PC-9 (cell line): ENCODE measurements around the gene NECAB3. TPM values are rescaled to one million over a fixed set of nuclear protein-coding genes. Genes with fewer than 3 reads are reported as not detected.

Experiments
- BruUV-seq: library from RNA; stranded (reverse); fragments of 400-500 nt; replicated peaks from 2 replicates; lab custom pipeline; 2021; lab: Mats Ljungman, UMichigan
- CTCF ChIA-PET: fragments of 300-600 bp; sonication (Branson Sonifier 250); formaldehyde crosslinking; loops from one replicate; lab custom pipeline; 2022; ENCODE audit warnings: antibody characterized with exemption; lab: Charles Lee
- POLR2A ChIA-PET: fragments of 300-600 bp; sonication (Branson Sonifier 250); formaldehyde crosslinking; loops from one replicate; lab custom pipeline; 2022; ENCODE audit warnings: antibody characterized with exemption; ENCODE audit not compliant: unreplicated experiment; lab: Charles Lee
- DNase-seq, 2 experiments: peaks; one replicate each; pipeline versions ENCODE4 v3.0.0 to v3.0.0-alpha.2; 2015 to 2022; ENCODE audit warnings: mixed read lengths in 1 of 2
- H2AFZ ChIP-seq: fragments of 200-600 bp; sonication (generic); 2 replicates; pipeline ENCODE4 v1.8.1; 2017; ENCODE audit warnings: antibody characterized with exemption
- H3F3A ChIP-seq: fragments of 200-600 bp; sonication (generic); 2 replicates; pipeline ENCODE4 v1.8.1; 2017; ENCODE audit warnings: antibody characterized with exemption, mild to moderate bottlenecking, low read depth; ENCODE audit not compliant: insufficient read depth
- H3K27ac ChIP-seq: fragments of 200-600 bp; sonication (generic); 2 replicates; pipeline ENCODE4 v1.6.1; 2016; ENCODE audit warnings: mixed run types
- H3K27me3 ChIP-seq: fragments of 200-600 bp; sonication (generic); 2 replicates; pipeline ENCODE4 v1.6.1; 2016; ENCODE audit warnings: low read depth, mixed run types; ENCODE audit not compliant: insufficient read depth
- H3K36me3 ChIP-seq: fragments of 200-600 bp; sonication (generic); 2 replicates; pipeline ENCODE4 v1.6.1; 2016; ENCODE audit warnings: low read depth, mixed run types
- H3K4me1 ChIP-seq: fragments of 200-600 bp; sonication (generic); replicated peaks from 2 replicates; pipeline ENCODE4 v1.6.1; 2016; ENCODE audit warnings: mixed run types; ENCODE audit not compliant: insufficient read depth
- H3K4me2 ChIP-seq: fragments of 200-600 bp; sonication (generic); 2 replicates; pipeline ENCODE4 v1.6.1; 2017; ENCODE audit warnings: mixed run types
- H3K4me3 ChIP-seq: fragments of 200-600 bp; sonication (generic); 2 replicates; pipeline ENCODE4 v1.6.1; 2016; ENCODE audit warnings: mixed run types
- H3K79me2 ChIP-seq: fragments of 200-600 bp; sonication (generic); 2 replicates; pipeline ENCODE4 v1.6.1; 2017; ENCODE audit warnings: low read depth, mixed run types
- H3K9me2 ChIP-seq: fragments of 200-600 bp; sonication (generic); 2 replicates; pipeline ENCODE4 v1.8.1; 2017; ENCODE audit warnings: mild to moderate bottlenecking; ENCODE audit not compliant: insufficient read depth
- H3K9me3 ChIP-seq: fragments of 200-600 bp; sonication (generic); 2 replicates; pipeline ENCODE4 v1.8.1; 2016; ENCODE audit warnings: low read depth; ENCODE audit not compliant: insufficient read depth
- H4K20me1 ChIP-seq: fragments of 200-600 bp; sonication (generic); 2 replicates; pipeline ENCODE4 v1.8.1; 2017; ENCODE audit not compliant: insufficient read depth
- EZH2 ChIP-seq: fragments of 200-600 bp; sonication (generic); IDR thresholded peaks from 2 replicates; pipeline ENCODE4 v1.8.0; 2017; ENCODE audit warnings: antibody characterized with exemption, low read depth
- intact Hi-C: fragments of 100-400 bp; cut with micrococcal nuclease; formaldehyde crosslinking; loops from one replicate; pipeline ENCODE4 v1.10.0; 2022; ENCODE audit not compliant: unreplicated experiment
- total RNA-seq: library from RNA; stranded (reverse); gene quantifications from 2 replicates; pipeline ENCODE4 v1.2.3, GENCODE V29; 2021
- TF ChIP-seq, protein P1 (sequence below): fragments of 200-600 bp; sonication (generic); conservative IDR thresholded peaks from 2 replicates; pipeline ENCODE4 v1.6.1; 2017; ENCODE audit warnings: mixed run types, antibody characterized with exemption, mild to moderate bottlenecking, moderate library complexity

NECAB3 gene
- total RNA-seq, 1 experiment from 2014 or later = 72.1 TPM

DNA sequence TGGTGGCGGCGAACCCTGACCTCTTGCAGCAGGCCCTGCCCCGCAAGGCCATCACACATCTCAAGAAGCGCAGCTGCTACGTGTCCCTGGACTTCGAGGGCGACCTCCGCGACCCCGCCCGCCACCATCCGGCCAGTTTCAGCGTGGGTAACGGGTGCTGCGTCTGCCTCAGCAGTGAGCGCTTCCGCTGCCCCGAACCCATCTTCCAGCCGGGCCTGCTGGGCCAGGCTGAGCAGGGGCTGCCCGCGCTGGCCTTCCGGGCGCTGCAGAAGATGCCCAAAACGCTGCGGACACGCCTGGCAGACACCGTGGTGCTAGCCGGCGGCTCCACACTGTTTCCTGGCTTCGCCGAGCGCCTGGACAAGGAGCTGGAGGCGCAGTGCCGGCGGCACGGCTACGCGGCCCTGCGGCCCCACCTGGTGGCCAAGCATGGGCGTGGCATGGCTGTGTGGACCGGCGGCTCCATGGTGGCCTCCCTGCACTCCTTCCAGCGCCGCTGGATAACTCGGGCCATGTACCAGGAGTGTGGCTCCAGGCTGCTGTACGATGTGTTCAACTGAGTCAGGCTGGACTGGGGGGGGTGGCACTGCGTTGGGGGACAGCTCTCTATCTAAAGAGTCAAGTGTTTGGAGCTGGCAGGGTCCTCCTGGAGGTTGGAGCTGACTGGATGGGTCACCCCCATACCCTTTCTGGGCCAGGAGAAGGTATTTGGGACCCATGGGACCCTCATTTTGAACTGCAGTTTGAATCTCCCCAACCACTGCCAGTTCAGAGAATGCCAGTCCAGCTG, 6.4 kb downstream of the NECAB3 start:
- ChIA-PET CTCF (interaction anchor here (0.6 to 1.0 kb wide), 4 partner anchors 37 to 405 kb away, joined by 3 to 9 read pairs (median 5); partner anchors contain the start of gene CBFA2T2), POLR2A (interaction anchor here (0.5 to 0.6 kb wide), 5 partner anchors 53 to 455 kb away, joined by 4 to 7 read pairs (median 5); no protein-coding TSS in a partner anchor)
- Histone ChIP-seq H3K4me3 (peak overlapping the region; percentile 62; the same call in 1 of the 2 replicates), H2AFZ (peak overlapping the region; percentile 78), H3K36me3 (0 out of 2 replicates have a peak, but pooled peaks cover 6% of the 10 kb centered on the region), H3K4me2 (peak overlapping the region; percentile 82), H3K27me3 (no peaks in the 10 kb centered on the region), H3K9me3 (no peaks in the 10 kb centered on the region), H4K20me1 (no peaks in the 10 kb centered on the region), H3K27ac (peak overlapping the region; percentile 14; the same call in 1 of the 2 replicates), H3F3A (peaks cover 50% of the 10 kb centered on the region), H3K9me2 (no peaks in the 10 kb centered on the region), H3K4me1 (peaks cover 40% of the 10 kb centered on the region; the same call in 1 of the 2 replicates), H3K79me2 (peaks cover 26% of the 10 kb centered on the region)
- no TSS peak for BruUV-seq
- DNase-seq = peak; percentile 66 to 88
- TF ChIP-seq, protein P1, sequence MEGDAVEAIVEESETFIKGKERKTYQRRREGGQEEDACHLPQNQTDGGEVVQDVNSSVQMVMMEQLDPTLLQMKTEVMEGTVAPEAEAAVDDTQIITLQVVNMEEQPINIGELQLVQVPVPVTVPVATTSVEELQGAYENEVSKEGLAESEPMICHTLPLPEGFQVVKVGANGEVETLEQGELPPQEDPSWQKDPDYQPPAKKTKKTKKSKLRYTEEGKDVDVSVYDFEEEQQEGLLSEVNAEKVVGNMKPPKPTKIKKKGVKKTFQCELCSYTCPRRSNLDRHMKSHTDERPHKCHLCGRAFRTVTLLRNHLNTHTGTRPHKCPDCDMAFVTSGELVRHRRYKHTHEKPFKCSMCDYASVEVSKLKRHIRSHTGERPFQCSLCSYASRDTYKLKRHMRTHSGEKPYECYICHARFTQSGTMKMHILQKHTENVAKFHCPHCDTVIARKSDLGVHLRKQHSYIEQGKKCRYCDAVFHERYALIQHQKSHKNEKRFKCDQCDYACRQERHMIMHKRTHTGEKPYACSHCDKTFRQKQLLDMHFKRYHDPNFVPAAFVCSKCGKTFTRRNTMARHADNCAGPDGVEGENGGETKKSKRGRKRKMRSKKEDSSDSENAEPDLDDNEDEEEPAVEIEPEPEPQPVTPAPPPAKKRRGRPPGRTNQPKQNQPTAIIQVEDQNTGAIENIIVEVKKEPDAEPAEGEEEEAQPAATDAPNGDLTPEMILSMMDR = peak; percentile 91
- TF ChIP-seq EZH2 = no peak
- intact Hi-C loops = loop anchor here (1.0 to 10.0 kb wide), 5 partner anchors 211 to 571 kb away; partner anchors contain the start of gene RALY

DNA sequence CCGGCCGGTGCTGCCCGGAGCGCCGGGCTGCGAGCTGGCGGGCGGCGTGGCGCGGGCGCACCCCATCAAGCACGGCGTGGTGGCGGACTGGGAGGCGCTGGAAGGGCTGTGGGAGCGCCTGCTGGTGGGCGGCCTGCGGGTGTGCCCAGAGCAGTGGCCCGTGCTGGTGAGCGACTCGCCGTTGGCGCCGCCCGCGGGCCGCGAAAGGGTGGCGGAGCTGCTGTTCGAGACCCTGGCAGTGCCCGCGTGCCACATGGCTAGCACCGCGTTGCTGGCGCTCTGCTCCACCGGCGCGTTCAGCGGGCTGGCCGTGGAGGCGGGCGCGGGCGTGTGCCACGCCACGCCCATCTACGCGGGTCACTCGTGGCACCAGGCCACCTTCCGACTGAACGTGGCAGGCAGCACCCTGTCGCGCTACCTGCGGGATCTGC, 7.0 kb downstream of the NECAB3 start:
- TF ChIP-seq, protein P1 = no peak
- no peak for TF ChIP-seq EZH2
- Histone ChIP-seq H3K27me3 (no peaks in the 10 kb centered on the region), H3K36me3 (0 out of 2 replicates have a peak, but pooled peaks cover 6% of the 10 kb centered on the region), H3K27ac (peak overlapping the region; percentile 14), H3K4me1 (peaks cover 38% of the 10 kb centered on the region; the same call in 1 of the 2 replicates), H3K79me2 (peaks cover 20% of the 10 kb centered on the region), H2AFZ (peak overlapping the region; percentile 78), H3F3A (peaks cover 49% of the 10 kb centered on the region), H3K9me3 (no peaks in the 10 kb centered on the region), H3K4me3 (peak overlapping the region; percentile 62), H3K4me2 (peak overlapping the region; percentile 82), H3K9me2 (no peaks in the 10 kb centered on the region), H4K20me1 (no peaks in the 10 kb centered on the region)
- BruUV-seq = no TSS peak
- no peak for DNase-seq
- POLR2A ChIA-PET = interaction anchor here (0.5 to 0.6 kb wide), 4 partner anchors 10 to 453 kb away, joined by 3 to 5 read pairs (median 4); no protein-coding TSS in a partner anchor
- intact Hi-C loops = loop anchor here (2.0 to 10.0 kb wide), 4 partner anchors 210 to 570 kb away; partner anchors contain the start of gene RALY
- CTCF ChIA-PET = interaction anchor here (0.6 to 1.0 kb wide), 4 partner anchors 18 to 281 kb away, joined by 3 to 9 read pairs (median 5); partner anchors contain the start of gene CBFA2T2
